SK-N-SH treated with all-trans-retinoic acid at 6 μM for 48 hours (cell line): Measurements from ENCODE around the gene PNMA6F.
"Not testable (repeated sequence)": the region's sequence is repeated elsewhere in the genome, so short reads cannot be mapped to it uniquely, and the experiment has no call there.

Experiments
- ATAC-seq: fragments of 200-7000 bp; cut with Tn5 transposase; 3 replicates; pipeline ENCODE4 v1.9.1; 2020; ENCODE audit warnings: mild to moderate bottlenecking, moderate library complexity
- ARNTL ChIP-seq: fragments of 450-650 bp; formaldehyde crosslinking; IDR thresholded peaks from 2 replicates; pipeline ENCODE4 v1.5.0; 2020; ENCODE audit warnings: low read depth, mild to moderate bottlenecking, moderate library complexity, borderline replicate concordance
- CREB5 ChIP-seq: fragments of 250-450 bp; sonication (Bioruptor Pico); IDR thresholded peaks from 2 replicates; pipeline ENCODE4 v1.5.1; 2020; ENCODE audit warnings: low read depth, mild to moderate bottlenecking, moderate library complexity
- ESRRG ChIP-seq: fragments of 250-450 bp; sonication (Bioruptor Pico); IDR thresholded peaks from 2 replicates; pipeline ENCODE4 v1.6.1; 2021; ENCODE audit warnings: mild to moderate bottlenecking
- GLIS3 ChIP-seq: fragments of 250-450 bp; sonication (Bioruptor Pico); IDR thresholded peaks from 2 replicates; pipeline ENCODE4 v1.5.0; 2020; ENCODE audit warnings: mild to moderate bottlenecking, moderate library complexity
- ISL1 ChIP-seq: fragments of 250-450 bp; sonication (Bioruptor Pico); IDR thresholded peaks from 2 replicates; pipeline ENCODE4 v2.1.2; 2022; ENCODE audit warnings: mild to moderate bottlenecking, moderate library complexity
- OSR1 ChIP-seq: fragments of 250-450 bp; sonication (Bioruptor Pico); IDR thresholded peaks from 2 replicates; pipeline ENCODE4 v1.8.0; 2022; ENCODE audit warnings: moderate library complexity, mild to moderate bottlenecking, inconsistent platforms
- POU6F1 ChIP-seq: fragments of 250-450 bp; sonication (Bioruptor Pico); IDR thresholded peaks from 2 replicates; pipeline ENCODE4 v1.8.0; 2021; ENCODE audit warnings: low read depth, mild to moderate bottlenecking, moderate library complexity, borderline replicate concordance
- PPARA ChIP-seq: fragments of 250-450 bp; sonication (Bioruptor Pico); IDR thresholded peaks from 2 replicates; pipeline ENCODE4 v1.5.0; 2020; ENCODE audit warnings: mild to moderate bottlenecking, borderline replicate concordance
- RARB ChIP-seq: fragments of 250-450 bp; sonication (Bioruptor Pico); IDR thresholded peaks from 2 replicates; pipeline ENCODE4 v1.8.0; 2021; ENCODE audit warnings: mild to moderate bottlenecking, moderate library complexity
- SNAI2 ChIP-seq: fragments of 250-450 bp; sonication (Bioruptor Pico); IDR thresholded peaks from 2 replicates; pipeline ENCODE4 v1.5.0; 2020; ENCODE audit warnings: mild to moderate bottlenecking, moderate library complexity
- TCF4 ChIP-seq: fragments of 250-450 bp; sonication (Bioruptor Pico); IDR thresholded peaks from 2 replicates; pipeline ENCODE4 v1.8.0; 2021; ENCODE audit warnings: mild to moderate bottlenecking, moderate library complexity, borderline replicate concordance
- TSHZ2 ChIP-seq: fragments of 250-450 bp; sonication (Bioruptor Pico); IDR thresholded peaks from 2 replicates; pipeline ENCODE4 v1.5.0; 2020; ENCODE audit warnings: mild to moderate bottlenecking, moderate library complexity
- ZC3H10 ChIP-seq: fragments of 250-450 bp; sonication (Bioruptor Pico); IDR thresholded peaks from 2 replicates; pipeline ENCODE4 v1.5.1; 2021; ENCODE audit warnings: mild to moderate bottlenecking, moderate library complexity
- ZFP3 ChIP-seq: fragments of 250-450 bp; sonication (Bioruptor Pico); IDR thresholded peaks from 2 replicates; pipeline ENCODE4 v1.5.0; 2020; ENCODE audit warnings: mild to moderate bottlenecking, moderate library complexity
- ZFP30 ChIP-seq: fragments of 450-650 bp; formaldehyde crosslinking; IDR thresholded peaks from 2 replicates; pipeline ENCODE4 v1.5.0; 2022; ENCODE audit warnings: mild to moderate bottlenecking, moderate library complexity
- ZNF565 ChIP-seq: fragments of 450-650 bp; formaldehyde crosslinking; conservative IDR thresholded peaks from 2 replicates; pipeline ENCODE4 v1.5.0; 2020; ENCODE audit warnings: low read depth, mild to moderate bottlenecking, moderate library complexity
- ZNF70 ChIP-seq: fragments of 450-650 bp; formaldehyde crosslinking; IDR thresholded peaks from 2 replicates; pipeline ENCODE4 v1.5.0; 2020; ENCODE audit warnings: mild to moderate bottlenecking, moderate library complexity
- ZNF8 ChIP-seq: fragments of 450-650 bp; formaldehyde crosslinking; IDR thresholded peaks from 2 replicates; pipeline ENCODE4 v1.5.0; 2020; ENCODE audit warnings: mild to moderate bottlenecking, moderate library complexity
- TF ChIP-seq, protein P1 (sequence below): fragments of 250-450 bp; sonication (Bioruptor Pico); IDR thresholded peaks from 2 replicates; pipeline ENCODE4 v1.8.0; 2020; ENCODE audit warnings: mild to moderate bottlenecking, moderate library complexity, borderline replicate concordance

PNMA6F gene

DNA sequence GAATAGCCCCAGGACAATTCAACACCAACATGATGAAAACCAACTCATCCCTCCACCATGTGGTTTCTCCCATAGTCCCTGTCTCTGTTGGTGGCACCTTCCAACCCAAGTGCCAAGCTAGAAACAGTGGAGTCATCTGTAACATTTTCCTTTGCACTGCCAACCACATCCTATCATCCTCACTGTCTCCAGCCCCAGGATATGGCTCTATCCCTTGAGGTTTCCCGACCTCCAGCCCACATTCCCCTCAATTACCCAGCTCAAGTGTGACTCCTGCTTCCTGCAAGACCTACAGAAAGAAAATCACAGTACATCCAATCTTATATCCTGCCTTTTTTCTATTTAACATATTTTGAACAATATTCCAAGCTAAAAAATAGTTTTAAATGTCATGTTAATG, 24.2 kb downstream of the PNMA6F start:
- TF ChIP-seq ARNTL (CRISPR knock-in tag) = no peak
- no peak for TF ChIP-seq SNAI2 (CRISPR knock-in tag)
- TF ChIP-seq CREB5 (CRISPR knock-in tag) = no peak
- no peak for TF ChIP-seq POU6F1
- TF ChIP-seq, protein P1, sequence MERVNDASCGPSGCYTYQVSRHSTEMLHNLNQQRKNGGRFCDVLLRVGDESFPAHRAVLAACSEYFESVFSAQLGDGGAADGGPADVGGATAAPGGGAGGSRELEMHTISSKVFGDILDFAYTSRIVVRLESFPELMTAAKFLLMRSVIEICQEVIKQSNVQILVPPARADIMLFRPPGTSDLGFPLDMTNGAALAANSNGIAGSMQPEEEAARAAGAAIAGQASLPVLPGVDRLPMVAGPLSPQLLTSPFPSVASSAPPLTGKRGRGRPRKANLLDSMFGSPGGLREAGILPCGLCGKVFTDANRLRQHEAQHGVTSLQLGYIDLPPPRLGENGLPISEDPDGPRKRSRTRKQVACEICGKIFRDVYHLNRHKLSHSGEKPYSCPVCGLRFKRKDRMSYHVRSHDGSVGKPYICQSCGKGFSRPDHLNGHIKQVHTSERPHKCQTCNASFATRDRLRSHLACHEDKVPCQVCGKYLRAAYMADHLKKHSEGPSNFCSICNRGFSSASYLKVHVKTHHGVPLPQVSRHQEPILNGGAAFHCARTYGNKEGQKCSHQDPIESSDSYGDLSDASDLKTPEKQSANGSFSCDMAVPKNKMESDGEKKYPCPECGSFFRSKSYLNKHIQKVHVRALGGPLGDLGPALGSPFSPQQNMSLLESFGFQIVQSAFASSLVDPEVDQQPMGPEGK (CRISPR knock-in tag) = no peak
- no peak for TF ChIP-seq ISL1 (CRISPR knock-in tag)
- TF ChIP-seq OSR1 (CRISPR knock-in tag) = no peak
- TF ChIP-seq ZNF8 = no peak
- no peak for TF ChIP-seq ZNF70
- TF ChIP-seq TSHZ2 = no peak
- no peak for TF ChIP-seq GLIS3 (CRISPR knock-in tag)
- TF ChIP-seq ZFP3 (CRISPR knock-in tag) = no peak
- no peak for TF ChIP-seq PPARA
- no peak for TF ChIP-seq TCF4
- TF ChIP-seq RARB (CRISPR knock-in tag) = no peak
- no peak for TF ChIP-seq ZNF565 (CRISPR knock-in tag)
- TF ChIP-seq ESRRG (CRISPR knock-in tag) = no peak
- TF ChIP-seq ZFP30 = no peak
- TF ChIP-seq ZC3H10 (CRISPR knock-in tag) = no peak
- no peak for ATAC-seq

GRCh38 chrX:153293485-153294071, 28.0 kb downstream of the PNMA6F start:
- ATAC-seq = not testable (repeated sequence)

GRCh38 chrX:153288807-153289206, 32.8 kb downstream of the PNMA6F start:
- not testable (repeated sequence) for ATAC-seq

GRCh38 chrX:153285678-153286077, 35.9 kb downstream of the PNMA6F start:
- ATAC-seq = not testable (repeated sequence)

- ATAC-seq = not testable (repeated sequence)
Observed at GRCh38 chrX:153283982-153284381, 37.6 kb downstream of the PNMA6F start.

DNA sequence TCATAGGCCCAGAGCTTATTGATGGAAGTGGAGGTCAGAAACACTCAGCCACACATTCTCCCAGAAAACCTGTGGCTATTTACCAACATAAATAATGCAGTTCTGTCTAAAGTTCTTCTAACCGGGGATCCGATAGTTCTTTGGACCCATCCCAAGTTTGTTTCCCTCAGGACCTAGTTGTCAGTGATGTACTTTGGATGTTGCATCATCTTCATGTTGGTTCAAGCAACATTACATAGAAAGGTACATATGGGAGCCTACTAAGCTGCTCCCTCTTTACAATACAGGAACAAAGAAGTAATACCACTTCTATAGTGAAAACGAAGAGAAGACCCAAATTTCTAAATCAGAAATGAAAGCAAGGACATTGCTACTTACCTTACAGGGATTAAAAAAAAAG, 39.8 kb downstream of the PNMA6F start:
- ATAC-seq = not testable (repeated sequence)

GRCh38 chrX:153279304-153279703, 42.3 kb downstream of the PNMA6F start:
- not testable (repeated sequence) for ATAC-seq

- ATAC-seq = not testable (repeated sequence)
Observed at GRCh38 chrX:153276049-153276448, 45.5 kb downstream of the PNMA6F start.

- not testable (repeated sequence) for ATAC-seq
Observed at GRCh38 chrX:153275418-153275817, 46.1 kb downstream of the PNMA6F start.

DNA sequence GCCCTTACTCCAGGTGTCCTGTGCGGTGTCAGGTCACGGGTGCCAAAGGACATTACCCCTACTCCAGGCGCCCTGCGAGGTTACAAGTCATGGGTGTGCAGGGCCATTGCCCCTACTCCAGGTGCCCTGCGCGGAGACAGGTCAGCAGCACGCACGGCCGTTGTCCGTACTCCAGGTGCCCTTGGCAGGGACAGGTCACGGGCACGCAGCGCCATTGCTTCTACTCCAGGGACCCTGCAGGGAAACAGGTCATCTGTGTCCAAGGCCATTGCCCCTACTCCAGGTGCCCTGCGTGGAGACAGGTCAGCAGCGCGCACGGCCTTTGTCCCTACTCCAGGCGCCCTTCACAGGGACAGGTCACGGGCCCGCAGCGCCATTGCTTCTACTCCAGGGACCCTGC, 49.0 kb downstream of the PNMA6F start:
- not testable (repeated sequence) for ATAC-seq

DNA sequence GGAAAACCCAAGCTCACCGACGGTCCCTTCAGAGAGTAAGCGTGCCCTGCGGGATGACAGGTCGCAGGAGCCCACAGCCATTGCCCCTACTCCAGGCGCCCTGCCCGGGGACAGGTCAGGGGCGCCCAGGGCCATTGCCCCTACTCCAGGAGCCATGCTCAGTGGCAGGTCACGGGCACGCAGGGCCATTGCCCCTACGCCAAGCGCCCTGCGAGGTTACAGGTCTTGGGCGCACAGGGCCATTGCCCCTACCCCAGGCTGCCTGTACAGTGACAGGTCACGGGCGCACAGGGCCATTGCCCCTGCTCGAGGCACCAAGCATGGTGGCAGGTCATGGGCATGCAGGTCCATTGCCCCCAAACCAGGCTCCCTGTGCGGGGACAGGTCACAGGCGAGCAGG, 49.5 kb downstream of the PNMA6F start:
- ATAC-seq = not testable (repeated sequence)
